Ascending aorta (tissue), 2 donors: ENCODE data around the gene NRXN3. TPM values are rescaled to one million over a fixed set of nuclear protein-coding genes. Genes with fewer than 3 reads are reported as not detected.

Experiments
- DNase-seq, 2 donors: peaks; one replicate each; pipeline ENCODE4 v3.0.0-alpha.2; 2019; ENCODE audit warnings: low spot score in 2 of 2
- H3K27ac ChIP-seq, 2 donors: fragments of 200-600 bp; sonication (generic); one replicate each; pipeline ENCODE4 v1.5.1; 2016 to 2017; ENCODE audit warnings: mild to moderate bottlenecking in 1 of 2
- H3K27me3 ChIP-seq: fragments of 200-600 bp; sonication (generic); one replicate; pipeline ENCODE4 v1.5.1; 2017
- H3K36me3 ChIP-seq, 2 donors: fragments of 200-600 bp; sonication (generic); one replicate each; pipeline ENCODE4 v1.5.1; 2016
- H3K4me1 ChIP-seq, 2 donors: fragments of 200-600 bp; sonication (generic); one replicate each; pipeline ENCODE4 v1.5.1; 2016 to 2017; ENCODE audit warnings: mild to moderate bottlenecking in 1 of 2
- H3K4me3 ChIP-seq, 2 donors: fragments of 200-600 bp; sonication (generic); one replicate each; pipeline ENCODE4 v1.5.1; 2016 to 2017; ENCODE audit warnings: mild to moderate bottlenecking in 1 of 2
- H3K9me3 ChIP-seq, 2 donors: fragments of 200-600 bp; sonication (generic); one replicate each; pipeline ENCODE4 v1.5.1; 2016
- CTCF ChIP-seq, 3 experiments: fragments of 200-600 bp in 2 of 3; fragments of 450-650 bp in 1 of 3; sonication (generic) in 2 of 3; IDR thresholded peaks; one replicate each; pipeline ENCODE4 v1.5.1; 2016 to 2019; ENCODE audit warnings: antibody characterized with exemption in 3 of 3, mild to moderate bottlenecking in 1 of 3, moderate library complexity in 1 of 3
- intact Hi-C: fragments of 100-400 bp; cut with DNase I; formaldehyde crosslinking; loops from one replicate; pipeline ENCODE4 v1.15.1; 2023
- total RNA-seq: library from RNA; depleted of rRNA; stranded (reverse); fragments of >200 nt; gene quantifications from one replicate; pipeline ENCODE4 v1.1.0, GENCODE V29; 2016

Gene NRXN3
- total RNA-seq, 1 donor from 2014 or later: 21.0 TPM

- DNase-seq: no peak
- TF ChIP-seq CTCF (IDR thresholded peaks at IDR 0.05): no peak
- Histone ChIP-seq H3K9me3 (no peaks in the 10 kb centered on the region), H3K27me3 (no peaks in the 10 kb centered on the region), H3K27ac (no peak overlapping the region), H3K4me3 (no peak overlapping the region), H3K4me1 (no peaks in the 10 kb centered on the region), H3K36me3 (no peaks in the 10 kb centered on the region)
- intact Hi-C loops: no loop called here
These were observed 1029.0 kb downstream of the NRXN3 start for GRCh38 chr14:79199217-79199616.

- Histone ChIP-seq H3K4me3 (no peak overlapping the region), H3K4me1 (no peaks in the 10 kb centered on the region), H3K27me3 (no peaks in the 10 kb centered on the region), H3K27ac (no peak overlapping the region), H3K9me3 (no peaks in the 10 kb centered on the region), H3K36me3 (no peaks in the 10 kb centered on the region)
- intact Hi-C loops: no loop called here
- TF ChIP-seq CTCF (IDR thresholded peaks at IDR 0.05): no peak
- DNase-seq: no peak
These were observed 1031.5 kb downstream of the NRXN3 start for GRCh38 chr14:79201564-79202207.

- intact Hi-C loops: no loop called here
- Histone ChIP-seq H3K27ac (no peak overlapping the region), H3K27me3 (no peaks in the 10 kb centered on the region), H3K4me1 (no peaks in the 10 kb centered on the region), H3K36me3 (no peaks in the 10 kb centered on the region), H3K9me3 (no peaks in the 10 kb centered on the region), H3K4me3 (no peak overlapping the region)
- DNase-seq: no peak
- TF ChIP-seq CTCF (IDR thresholded peaks at IDR 0.05): no peak
These were observed 1034.4 kb downstream of the NRXN3 start for GRCh38 chr14:79204591-79204990.

GRCh38 chr14:79209418-79209817 lies 1039.2 kb downstream of the NRXN3 start:
- intact Hi-C loops: no loop called here
- no peak overlapping the region for H3K4me3 ChIP-seq
- no peaks in the 10 kb centered on the region for H3K4me1 ChIP-seq
- no peaks in the 10 kb centered on the region for H3K36me3 ChIP-seq
- H3K27me3 ChIP-seq: no peaks in the 10 kb centered on the region
- no peak overlapping the region for H3K27ac ChIP-seq
- TF ChIP-seq CTCF (IDR thresholded peaks at IDR 0.05): no peak
- no peak for DNase-seq
- H3K9me3 ChIP-seq: no peaks in the 10 kb centered on the region

- H3K36me3 ChIP-seq: no peaks in the 10 kb centered on the region
- H3K9me3 ChIP-seq: no peaks in the 10 kb centered on the region
- TF ChIP-seq CTCF (IDR thresholded peaks at IDR 0.05): no peak
- intact Hi-C loops: no loop called here
- no peaks in the 10 kb centered on the region for H3K27me3 ChIP-seq
- no peak overlapping the region for H3K4me3 ChIP-seq
- DNase-seq: no peak
- H3K4me1 ChIP-seq: no peaks in the 10 kb centered on the region
- H3K27ac ChIP-seq: no peak overlapping the region
These were observed 1055.6 kb downstream of the NRXN3 start for GRCh38 chr14:79225815-79226214.
